Putamen (tissue), 1 donor: Measurements from ENCODE around the gene MYCBPAP.
A peak's percentile ranks its signal among the peaks of the same experiment; 100 is the strongest.

Experiments used
- DNase-seq: peaks from one replicate; pipeline ENCODE4 v3.0.0-alpha.2; 2016; ENCODE audit warnings: low spot score

Gene MYCBPAP

DNA sequence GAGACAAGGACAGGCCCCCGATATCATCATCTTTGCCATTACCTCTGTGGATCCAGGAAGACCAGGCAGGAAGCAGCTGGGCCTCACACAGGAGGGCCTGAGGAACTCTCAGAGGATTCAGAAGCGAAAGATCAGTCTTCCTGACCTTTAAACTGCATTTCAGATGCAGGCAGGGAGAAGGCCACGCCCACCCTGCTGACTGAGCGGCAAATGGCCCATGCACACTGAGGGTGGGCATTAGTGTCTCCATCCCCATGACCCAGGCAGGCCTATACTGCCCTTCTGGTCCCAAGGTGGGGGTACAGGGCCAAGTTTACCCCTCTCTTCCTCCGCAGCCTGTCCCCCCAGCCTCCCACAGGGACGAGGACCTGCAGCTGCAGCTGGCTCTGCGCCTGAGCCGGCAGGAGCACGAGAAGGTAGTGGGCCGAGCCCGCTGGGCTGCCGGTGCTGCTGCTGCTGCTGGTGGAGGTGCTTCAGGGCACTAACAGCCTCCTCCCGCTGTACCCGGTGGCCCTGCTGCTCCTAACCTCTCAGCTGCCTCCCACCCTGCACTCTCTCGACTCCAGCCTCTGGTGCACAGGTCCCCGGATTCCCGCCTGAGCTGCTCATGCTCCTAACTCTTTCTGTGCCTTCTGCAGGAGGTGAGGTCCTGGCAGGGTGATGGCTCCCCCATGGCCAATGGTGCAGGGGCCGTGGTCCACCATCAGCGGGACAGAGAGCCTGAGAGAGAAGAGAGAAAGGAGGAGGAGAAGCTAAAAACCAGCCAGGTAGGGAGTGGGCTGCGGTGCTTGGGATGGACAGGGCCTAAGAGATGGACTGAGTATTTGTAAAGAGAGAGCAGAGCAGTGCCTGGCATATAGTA lies 30.5 kb downstream of the MYCBPAP start:
- no peak for DNase-seq

DNA sequence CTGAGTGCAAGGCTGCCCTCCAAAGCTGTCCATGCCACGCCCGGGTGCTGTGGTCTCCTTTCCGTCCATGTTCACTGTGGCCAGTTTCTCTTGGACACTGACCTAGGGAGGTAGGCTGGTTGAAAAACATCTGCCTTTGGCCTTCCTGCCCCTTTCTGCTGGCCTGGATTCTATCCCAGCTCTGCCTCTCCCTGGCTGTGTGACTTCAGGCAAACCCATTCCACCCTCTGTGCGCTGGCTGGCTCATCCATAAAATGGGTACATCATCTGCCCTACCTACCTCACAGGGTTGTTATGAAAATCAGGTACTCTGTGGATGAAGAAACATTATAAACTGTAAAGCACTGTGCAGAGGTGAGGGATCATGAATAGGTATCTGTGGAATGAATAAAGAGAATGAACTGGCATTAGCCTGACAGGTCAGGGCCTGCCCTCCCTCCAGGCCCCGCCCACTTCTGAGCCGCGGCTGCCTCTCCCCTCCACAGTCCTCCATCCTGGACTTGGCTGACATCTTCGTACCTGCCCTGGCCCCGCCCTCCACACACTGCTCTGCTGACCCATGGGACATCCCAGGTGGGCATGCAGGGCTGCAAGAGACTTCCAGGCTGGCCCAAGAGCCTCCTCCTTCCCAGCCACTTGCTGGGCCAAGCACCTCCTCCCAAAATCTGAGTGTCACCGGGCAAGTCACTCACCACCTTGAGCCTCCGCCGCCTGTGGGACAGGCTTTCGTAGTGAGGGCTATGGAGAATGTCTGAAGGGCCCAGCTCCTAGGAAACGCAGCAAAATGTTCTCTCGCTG lies 31.7 kb downstream of the MYCBPAP start:
- no peak for DNase-seq

DNA sequence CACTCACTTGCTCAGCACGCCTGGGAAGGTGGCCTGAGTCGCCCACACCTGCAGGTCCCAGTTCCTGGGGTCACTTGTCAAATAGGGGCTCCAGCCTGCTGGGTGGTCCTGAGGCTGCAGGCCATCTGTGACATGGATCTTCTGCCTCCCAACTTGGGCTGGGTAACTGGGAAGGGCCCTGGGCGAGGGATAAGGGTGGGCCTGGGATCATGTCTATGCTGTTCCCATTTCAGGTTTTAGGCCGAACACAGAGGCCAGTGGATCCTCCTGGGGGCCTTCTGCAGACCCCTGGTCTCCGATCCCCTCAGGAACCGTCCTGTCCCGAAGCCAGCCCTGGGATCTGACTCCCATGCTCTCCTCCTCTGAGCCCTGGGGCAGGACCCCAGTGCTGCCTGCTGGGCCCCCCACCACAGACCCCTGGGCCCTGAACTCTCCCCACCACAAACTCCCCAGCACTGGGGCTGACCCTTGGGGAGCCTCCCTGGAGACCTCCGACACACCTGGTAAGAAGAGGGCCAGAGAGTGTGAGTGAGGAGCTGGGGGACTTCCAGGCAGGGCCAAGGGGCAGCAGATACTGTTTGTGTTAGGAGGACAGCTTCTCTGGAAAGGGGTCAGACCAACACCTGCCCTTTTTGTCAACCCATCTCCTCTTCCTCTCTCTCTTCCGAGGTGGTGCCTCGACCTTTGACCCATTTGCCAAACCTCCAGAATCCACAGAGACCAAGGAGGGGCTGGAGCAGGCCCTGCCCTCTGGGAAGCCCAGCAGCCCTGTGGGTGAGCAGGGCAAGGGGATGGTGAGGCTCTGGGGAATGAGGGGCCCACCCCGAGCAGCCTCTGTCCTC lies 32.5 kb downstream of the MYCBPAP start:
- DNase-seq = no peak

DNA sequence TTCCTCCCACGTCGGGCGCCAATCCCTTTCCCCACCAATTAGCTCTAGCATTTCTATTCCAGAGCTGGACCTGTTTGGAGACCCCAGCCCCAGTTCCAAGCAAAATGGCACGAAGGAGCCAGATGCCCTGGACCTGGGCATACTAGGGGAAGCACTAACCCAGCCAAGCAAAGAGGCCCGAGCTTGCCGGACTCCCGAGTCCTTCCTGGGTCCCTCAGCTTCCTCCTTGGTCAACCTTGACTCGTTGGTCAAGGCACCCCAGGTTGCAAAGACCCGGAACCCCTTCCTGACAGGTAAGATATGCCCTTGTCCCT lies 33.1 kb downstream of the MYCBPAP start:
- no peak for DNase-seq

DNA sequence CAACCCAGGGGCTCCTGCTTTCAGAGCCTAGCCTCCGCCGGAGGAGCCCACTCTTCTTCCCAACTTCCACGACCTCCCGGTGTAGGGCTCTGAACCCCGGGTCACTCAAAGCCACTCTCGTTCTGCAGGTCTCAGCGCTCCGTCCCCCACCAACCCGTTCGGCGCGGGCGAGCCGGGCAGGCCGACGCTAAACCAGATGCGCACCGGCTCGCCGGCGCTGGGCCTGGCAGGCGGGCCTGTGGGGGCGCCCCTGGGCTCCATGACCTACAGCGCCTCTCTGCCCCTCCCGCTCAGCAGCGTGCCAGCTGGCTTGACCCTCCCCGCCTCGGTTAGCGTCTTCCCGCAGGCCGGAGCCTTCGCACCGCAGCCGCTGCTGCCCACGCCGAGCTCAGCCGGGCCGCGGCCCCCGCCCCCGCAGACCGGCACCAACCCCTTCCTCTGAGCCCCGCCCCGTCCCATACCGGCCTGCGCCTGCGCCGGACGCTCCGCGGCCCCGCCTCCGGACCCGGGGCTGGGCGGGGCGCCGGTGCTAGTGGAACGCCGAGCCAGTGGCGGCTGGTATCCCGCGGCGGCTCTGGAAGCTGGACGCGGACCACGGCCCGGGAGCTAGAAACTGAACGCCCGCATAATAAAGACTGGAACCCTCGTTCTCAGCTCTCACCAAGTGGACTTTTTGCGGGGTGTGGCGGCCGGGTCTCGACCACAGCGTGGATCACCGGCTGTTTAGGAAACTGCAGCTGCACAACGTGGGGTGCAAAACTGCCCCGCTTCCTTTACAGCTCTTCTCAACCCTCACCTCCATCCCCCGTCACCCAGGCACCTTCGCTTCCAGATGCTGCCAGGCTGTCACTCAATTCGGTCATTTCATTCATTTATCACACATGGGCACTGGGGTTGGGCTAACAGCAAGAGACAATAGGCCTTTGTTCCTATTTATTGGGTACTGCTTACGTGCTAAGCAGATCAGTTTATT lies 33.8 kb downstream of the MYCBPAP start:
- DNase-seq = peak; percentile 84

DNA sequence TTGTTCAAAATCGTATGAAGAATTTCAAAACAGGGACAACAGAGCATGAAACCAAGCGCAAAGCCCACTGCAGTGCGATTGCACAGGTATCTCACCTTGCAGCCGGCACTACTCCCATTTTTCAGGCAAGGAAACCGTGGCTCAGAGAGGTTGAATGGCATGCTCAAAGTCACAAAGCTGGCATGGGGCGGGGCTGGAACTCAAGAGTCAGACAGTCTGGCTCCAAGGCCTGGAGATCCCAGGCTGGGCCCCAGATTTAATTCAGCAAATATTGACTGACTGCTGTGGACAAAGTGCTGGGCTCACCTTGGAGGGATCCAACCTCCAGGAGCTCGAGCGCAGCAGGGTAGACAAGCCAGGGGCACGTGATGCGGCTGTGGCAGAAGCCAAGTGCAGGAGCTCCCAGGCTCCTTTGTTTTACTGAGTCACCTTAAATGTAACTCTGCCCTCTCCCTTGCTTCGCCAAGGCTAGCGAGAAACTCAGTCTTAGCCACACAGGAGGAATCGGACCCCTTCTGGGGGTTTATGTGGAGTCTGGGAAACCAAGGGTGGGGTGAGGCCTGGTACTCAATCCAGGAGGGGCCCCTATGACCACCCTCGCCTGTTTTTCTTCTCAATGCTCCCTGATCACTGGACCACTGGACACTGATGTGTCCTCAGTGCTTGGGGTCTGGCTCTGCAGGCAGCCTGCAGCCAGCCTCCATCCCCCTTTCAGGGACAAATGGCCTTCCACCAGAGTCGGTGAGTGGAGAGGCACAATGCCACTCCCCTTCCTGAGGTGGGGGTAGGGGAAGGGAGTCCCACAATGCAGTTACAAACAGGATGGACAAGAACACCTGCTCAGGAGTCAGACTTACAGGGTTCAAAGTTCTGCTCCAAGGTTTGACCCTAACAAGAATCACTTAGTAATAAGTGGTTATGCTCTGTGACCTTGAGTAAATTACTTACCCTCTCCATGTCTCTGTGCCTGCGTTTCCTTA lies 34.8 kb downstream of the MYCBPAP start:
- no peak for DNase-seq

DNA sequence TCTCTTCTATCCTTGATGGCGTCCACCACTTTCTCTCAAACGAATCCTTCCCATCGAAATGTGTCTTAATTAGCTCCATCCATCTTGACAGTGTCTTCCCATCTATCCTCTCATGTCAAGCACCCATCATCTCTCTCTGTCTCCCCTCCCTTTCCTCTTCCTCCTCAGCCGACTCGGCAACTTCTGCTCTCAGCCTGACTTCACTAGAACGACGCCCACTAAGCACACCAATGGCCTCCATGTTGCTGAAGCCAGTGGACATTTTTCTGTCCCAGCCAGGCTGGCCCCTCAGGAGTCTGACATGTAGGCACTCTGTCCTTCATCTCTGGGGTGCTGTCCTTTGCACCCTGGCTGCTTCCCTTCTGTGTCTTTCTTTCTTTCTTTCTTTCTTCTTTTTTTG lies 36.3 kb downstream of the MYCBPAP start:
- DNase-seq = no peak

DNA sequence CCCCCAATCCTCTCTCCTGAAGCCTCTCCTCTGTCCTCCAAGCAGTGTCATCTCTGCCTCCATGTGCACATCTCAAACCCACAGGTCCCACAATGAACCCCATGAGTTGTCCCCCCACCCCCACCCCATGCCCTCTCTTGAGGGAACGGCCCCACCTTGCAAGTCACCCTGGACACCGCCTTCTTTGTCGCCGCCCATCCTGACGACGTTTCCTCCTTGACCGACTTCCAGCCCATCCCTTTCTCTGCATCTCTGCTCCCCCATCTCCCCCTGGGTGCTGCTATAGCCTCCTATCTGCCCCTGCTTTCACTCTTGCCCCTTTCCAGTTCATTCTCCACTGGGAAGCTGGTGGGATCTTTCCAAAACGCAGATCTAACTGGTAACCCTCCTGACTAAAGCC lies 37.1 kb downstream of the MYCBPAP start:
- DNase-seq = no peak

DNA sequence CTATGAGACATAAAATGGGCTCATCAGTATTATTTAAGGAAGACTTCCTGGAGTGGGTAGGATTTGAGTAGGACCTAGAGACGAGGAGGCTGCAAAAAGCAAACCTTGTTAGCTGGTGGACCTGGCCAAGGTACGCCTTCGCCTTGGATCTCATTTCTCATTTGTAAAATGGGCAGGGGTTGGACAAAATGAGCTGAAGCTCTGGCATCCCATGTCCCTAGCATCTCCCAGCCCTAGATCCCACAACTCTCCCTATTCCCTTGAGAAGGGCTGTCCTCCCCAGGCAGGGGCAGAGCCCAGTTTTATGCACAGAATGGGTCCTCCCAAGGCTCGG lies 38.4 kb downstream of the MYCBPAP start:
- DNase-seq = no peak

DNA sequence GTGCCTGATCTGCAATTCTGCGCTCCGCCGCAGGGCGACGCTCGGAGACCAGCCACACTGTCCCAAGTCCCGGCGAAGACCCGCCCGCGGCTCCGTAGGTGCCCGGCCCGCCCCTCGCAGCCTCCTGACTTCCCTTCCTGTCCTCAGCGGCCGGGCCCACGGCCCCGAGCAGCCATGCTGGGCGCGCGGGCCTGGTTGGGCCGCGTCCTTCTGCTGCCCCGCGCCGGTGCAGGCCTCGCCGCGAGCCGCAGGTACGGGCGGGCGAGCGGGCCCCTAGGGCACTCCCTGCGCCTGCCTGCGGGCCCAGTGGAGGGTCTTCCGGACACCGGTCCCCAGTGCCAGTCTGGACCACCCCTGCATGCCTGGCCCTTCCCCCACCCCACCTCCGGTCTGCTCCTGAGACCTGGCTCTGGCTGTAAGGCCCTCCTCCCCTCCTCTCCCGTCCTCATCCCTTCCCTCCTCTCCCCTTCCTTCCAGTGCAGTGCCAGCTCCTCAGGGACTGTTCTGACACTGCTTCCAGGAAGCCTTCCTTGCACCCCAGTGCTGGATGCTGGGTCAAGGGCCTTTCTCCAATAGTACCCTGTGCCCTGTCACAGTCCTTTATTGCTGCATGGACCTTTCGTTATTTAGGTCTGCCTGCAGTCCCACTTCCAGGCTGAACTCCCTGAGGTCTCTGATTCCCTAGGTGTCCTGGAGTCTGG lies 38.9 kb downstream of the MYCBPAP start, which contains the start of gene SPATA20:
Gene SPATA20, plus strand, starts transcription at position 140 of the 701 bp plus-strand sequence. Its CDS starts 35 bp downstream, at position 175.
- peak; percentile 73 for DNase-seq

DNA sequence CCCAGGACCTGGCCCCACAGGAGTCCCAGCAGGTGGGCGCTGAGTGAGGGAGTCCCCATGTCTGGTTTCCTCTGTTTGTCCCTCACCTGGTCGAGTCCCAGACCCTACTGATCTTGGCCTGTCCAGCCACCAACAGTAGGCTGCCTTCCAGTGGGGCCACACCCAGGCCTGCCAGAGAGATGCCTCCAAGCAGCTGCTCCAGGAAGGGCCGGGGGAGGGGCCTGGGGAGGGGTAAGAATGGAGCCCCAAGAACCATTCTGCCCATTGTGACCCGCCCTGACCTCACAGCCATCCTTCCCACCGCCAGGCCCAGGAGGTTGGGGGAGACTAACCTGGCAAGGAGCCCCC lies 39.5 kb downstream of the MYCBPAP start:
- DNase-seq = no peak

DNA sequence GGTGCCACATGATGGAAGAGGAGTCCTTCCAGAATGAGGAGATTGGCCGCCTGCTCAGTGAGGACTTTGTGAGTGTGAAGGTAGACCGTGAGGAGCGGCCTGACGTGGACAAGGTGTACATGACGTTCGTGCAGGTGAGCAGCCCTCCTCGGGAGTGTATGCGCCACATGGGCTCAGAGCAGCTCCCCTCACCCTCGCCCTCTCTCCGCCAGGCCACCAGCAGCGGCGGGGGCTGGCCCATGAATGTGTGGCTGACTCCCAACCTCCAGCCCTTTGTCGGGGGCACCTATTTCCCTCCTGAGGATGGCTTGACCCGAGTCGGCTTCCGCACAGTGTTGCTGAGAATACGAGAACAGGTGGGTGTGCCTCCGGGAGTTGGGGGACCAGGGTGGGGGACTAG lies 40.6 kb downstream of the MYCBPAP start:
- no peak for DNase-seq

DNA sequence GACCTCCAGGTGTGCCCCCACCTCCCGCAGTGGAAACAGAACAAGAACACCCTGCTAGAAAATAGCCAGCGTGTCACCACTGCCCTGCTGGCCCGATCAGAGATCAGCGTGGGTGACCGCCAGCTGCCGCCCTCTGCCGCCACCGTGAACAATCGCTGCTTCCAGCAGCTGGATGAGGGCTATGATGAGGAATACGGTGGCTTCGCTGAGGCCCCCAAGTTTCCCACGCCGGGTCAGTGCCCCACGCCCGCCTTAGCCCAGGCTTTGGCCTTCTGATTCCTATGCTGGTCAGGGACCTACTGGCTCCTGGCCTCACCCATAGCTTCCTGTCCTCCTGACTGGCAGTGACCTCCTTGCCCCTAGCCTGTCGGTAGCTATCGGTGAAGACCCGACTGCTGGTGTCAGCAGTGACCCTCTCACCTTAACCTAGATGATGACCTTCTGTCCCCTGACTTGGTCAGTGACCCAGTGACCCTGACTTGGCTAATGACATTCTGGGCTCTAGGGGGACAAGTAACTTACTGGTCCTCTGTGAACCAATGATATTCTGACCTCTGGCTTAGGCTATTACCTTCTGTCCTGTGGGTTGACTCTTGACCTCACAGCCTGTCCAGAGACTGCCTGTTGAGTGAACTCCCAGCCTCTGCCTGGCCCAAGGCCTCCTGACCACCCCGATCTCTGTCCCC lies 41.2 kb downstream of the MYCBPAP start:
- DNase-seq = no peak

DNA sequence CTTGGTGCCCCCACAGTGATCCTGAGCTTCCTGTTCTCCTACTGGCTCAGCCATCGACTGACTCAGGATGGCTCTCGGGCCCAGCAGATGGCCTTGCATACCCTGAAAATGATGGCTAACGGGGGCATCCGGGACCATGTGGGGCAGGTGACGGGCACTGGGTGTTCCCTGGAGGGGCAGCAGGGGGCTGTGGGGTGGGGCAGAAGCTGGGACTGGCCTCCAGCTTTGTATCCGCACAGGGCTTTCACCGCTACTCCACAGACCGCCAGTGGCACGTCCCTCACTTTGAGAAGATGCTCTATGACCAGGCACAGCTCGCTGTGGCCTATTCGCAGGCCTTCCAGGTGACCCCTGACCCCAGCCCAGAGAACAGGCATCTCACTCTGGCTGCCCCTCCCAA lies 41.7 kb downstream of the MYCBPAP start:
- no peak for DNase-seq

DNA sequence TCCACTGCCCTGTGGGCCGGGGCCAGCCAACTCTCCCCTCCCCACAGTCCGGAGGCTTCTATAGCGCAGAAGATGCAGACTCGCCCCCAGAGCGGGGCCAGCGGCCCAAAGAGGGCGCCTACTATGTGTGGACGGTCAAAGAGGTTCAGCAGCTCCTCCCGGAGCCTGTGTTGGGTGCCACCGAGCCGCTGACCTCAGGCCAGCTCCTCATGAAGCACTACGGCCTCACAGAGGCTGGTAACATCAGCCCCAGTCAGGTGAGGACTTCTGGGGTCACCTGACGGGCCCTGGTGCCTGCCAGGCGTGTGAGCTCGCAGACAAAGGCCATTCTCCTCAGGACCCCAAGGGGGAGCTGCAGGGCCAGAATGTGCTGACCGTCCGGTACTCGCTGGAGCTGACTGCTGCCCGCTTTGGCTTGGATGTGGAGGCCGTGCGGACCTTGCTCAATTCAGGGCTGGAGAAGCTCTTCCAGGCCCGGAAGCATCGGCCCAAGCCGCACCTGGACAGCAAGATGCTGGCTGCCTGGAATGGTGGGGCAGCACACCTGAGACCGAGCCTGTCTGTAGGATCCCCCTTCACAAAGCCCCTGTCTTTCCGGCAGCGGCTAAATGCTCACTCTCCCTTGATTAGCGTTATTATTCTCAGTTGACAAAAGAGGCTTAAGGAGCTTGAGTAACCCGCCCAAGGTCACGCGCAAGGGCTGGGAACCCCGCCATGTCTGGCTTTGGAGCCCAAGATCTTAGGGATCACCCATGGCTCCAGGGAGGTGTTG lies 42.6 kb downstream of the MYCBPAP start:
- peak; percentile 75 for DNase-seq

DNA sequence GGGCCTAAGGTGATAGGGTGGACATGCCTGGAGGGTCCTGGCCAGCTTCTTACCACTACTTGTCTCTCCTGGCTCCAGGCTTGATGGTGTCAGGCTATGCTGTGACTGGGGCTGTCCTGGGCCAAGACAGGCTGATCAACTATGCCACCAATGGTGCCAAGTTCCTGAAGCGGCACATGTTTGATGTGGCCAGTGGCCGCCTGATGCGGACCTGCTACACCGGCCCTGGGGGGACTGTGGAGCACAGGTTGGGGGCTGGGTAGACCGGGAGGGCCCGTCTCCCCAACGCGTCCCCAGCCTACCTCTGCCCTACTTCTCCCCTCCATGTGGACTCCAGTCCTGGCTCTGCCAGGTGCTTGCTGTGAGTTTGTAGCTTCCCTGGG lies 43.2 kb downstream of the MYCBPAP start:
- no peak for DNase-seq

DNA sequence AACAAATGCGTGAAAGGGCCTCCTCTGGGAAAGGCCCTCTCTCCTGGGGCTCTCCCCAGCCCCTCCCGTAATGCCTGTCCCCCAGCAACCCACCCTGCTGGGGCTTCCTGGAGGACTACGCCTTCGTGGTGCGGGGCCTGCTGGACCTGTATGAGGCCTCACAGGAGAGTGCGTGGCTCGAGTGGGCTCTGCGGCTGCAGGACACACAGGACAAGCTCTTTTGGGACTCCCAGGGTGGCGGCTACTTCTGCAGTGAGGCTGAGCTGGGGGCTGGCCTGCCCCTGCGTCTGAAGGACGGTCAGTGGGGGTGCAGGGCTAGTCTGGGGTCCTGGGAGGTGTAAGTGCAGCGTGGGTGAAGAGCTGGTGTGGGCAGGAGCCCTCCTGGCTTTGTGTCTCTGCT lies 43.6 kb downstream of the MYCBPAP start:
- DNase-seq = no peak

DNA sequence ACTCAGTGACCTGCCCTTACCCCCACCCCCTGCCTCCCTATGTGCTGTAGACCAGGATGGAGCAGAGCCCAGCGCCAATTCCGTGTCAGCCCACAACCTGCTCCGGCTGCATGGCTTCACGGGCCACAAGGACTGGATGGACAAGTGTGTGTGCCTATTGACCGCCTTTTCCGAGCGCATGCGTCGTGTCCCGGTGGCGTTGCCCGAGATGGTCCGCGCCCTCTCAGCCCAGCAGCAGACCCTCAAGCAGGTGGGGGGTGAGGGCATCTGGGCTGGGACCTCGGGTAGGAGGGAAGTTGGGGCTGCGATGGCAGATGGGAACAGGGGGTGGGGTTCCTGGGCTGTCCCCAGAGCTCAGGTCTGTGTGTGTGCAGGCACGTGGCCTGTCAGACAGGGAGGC lies 46.0 kb downstream of the MYCBPAP start:
- no peak for DNase-seq
